Liver (tissue), 9 donors: Measurements from ENCODE around the gene ZNF285. TPM values are rescaled to one million over a fixed set of nuclear protein-coding genes. Genes with fewer than 3 reads are reported as not detected.

Experiments used
- DNase-seq: peaks from one replicate; pipeline ENCODE4 v3.0.0-alpha.2; 2017; ENCODE audit warnings: low spot score
- H3K27ac ChIP-seq, 2 donors: one replicate each; pipeline ENCODE4 v1.7.0; 2013; ENCODE audit warnings: inconsistent platforms in 2 of 2, low read length in 2 of 2, control low read depth in 1 of 2, low read depth in 1 of 2, mild to moderate bottlenecking in 1 of 2
- H3K27me3 ChIP-seq, 4 donors: one replicate each; pipeline versions ENCODE4 v1.6.1 to v1.7.0; 2013; ENCODE audit warnings: low read length in 3 of 4, inconsistent platforms in 1 of 4, mild to moderate bottlenecking in 1 of 4, moderate library complexity in 1 of 4; ENCODE audit not compliant: control insufficient read depth in 4 of 4, insufficient read depth in 4 of 4
- H3K36me3 ChIP-seq, 4 donors: one replicate each; pipeline versions ENCODE4 v1.6.1 to v1.7.0; 2013; ENCODE audit warnings: low read length in 3 of 4, mild to moderate bottlenecking in 3 of 4, low read depth in 1 of 4, moderate library complexity in 1 of 4; ENCODE audit not compliant: control insufficient read depth in 4 of 4, insufficient read depth in 3 of 4
- H3K4me1 ChIP-seq, 4 donors: one replicate each; pipeline versions ENCODE4 v1.6.1 to v1.7.0; 2013; ENCODE audit warnings: low read length in 3 of 4, mild to moderate bottlenecking in 3 of 4, moderate library complexity in 1 of 4; ENCODE audit not compliant: control insufficient read depth in 4 of 4, insufficient read depth in 4 of 4
- H3K4me3 ChIP-seq, 3 donors: one replicate each; pipeline versions ENCODE4 v1.6.1 to v1.7.0; 2013; ENCODE audit warnings: low read length in 3 of 3, control low read depth in 1 of 3, low read depth in 1 of 3, mild to moderate bottlenecking in 1 of 3
- H3K9ac ChIP-seq, 2 donors: one replicate each; pipeline ENCODE4 v1.7.0; 2013; ENCODE audit warnings: low read length in 2 of 2, mild to moderate bottlenecking in 2 of 2, moderate library complexity in 2 of 2, control low read depth in 1 of 2, low read depth in 1 of 2
- H3K9me3 ChIP-seq, 4 donors: one replicate each; pipeline versions ENCODE4 v1.6.1 to v1.7.0; 2013; ENCODE audit warnings: low read length in 3 of 4; ENCODE audit not compliant: control insufficient read depth in 4 of 4
- EGR1 ChIP-seq, 2 donors: IDR thresholded peaks; 2 replicates each; pipeline ENCODE4 v1.6.1; 2016 to 2018; ENCODE audit warnings: antibody characterized with exemption in 2 of 2, low read depth in 2 of 2
- FOXA1 ChIP-seq: IDR thresholded peaks from 2 replicates; pipeline ENCODE4 v1.6.1; 2016; ENCODE audit warnings: antibody characterized with exemption
- FOXA2 ChIP-seq: IDR thresholded peaks from 2 replicates; pipeline ENCODE4 v1.6.1; 2016; ENCODE audit warnings: antibody characterized with exemption
- GABPA ChIP-seq, 2 donors: IDR thresholded peaks in 1 of 2; conservative IDR thresholded peaks in 1 of 2; 2 replicates each; pipeline ENCODE4 v1.6.1; 2016; ENCODE audit warnings: antibody characterized with exemption in 2 of 2, mild to moderate bottlenecking in 1 of 2, moderate library complexity in 1 of 2
- HNF4A ChIP-seq, 2 donors: conservative IDR thresholded peaks; 2 replicates each; pipeline ENCODE4 v1.6.1; 2016; ENCODE audit warnings: antibody characterized with exemption in 2 of 2, mild to moderate bottlenecking in 2 of 2
- HNF4G ChIP-seq: IDR thresholded peaks from 2 replicates; pipeline ENCODE4 v1.6.1; 2016; ENCODE audit warnings: antibody characterized with exemption
- JUND ChIP-seq, 2 donors: IDR thresholded peaks; 2 replicates each; pipeline ENCODE4 v1.6.1; 2016; ENCODE audit warnings: antibody characterized with exemption in 2 of 2
- NR2F2 ChIP-seq: IDR thresholded peaks from 2 replicates; pipeline ENCODE4 v1.6.1; 2016; ENCODE audit warnings: antibody characterized with exemption
- RAD21 ChIP-seq, 2 donors: IDR thresholded peaks; 2 replicates each; pipeline ENCODE4 v1.6.1; 2016; ENCODE audit warnings: antibody characterized with exemption in 2 of 2, mild to moderate bottlenecking in 2 of 2
- RXRA ChIP-seq, 2 donors: IDR thresholded peaks; 2 replicates each; pipeline ENCODE4 v1.6.1; 2017 to 2018; ENCODE audit warnings: antibody characterized with exemption in 2 of 2, mild to moderate bottlenecking in 1 of 2
- SP1 ChIP-seq: IDR thresholded peaks from 2 replicates; pipeline ENCODE4 v1.6.1; 2018; ENCODE audit warnings: antibody characterized with exemption, mild to moderate bottlenecking
- TAF1 ChIP-seq: conservative IDR thresholded peaks from 2 replicates; pipeline ENCODE4 v1.6.1; 2016; ENCODE audit warnings: antibody characterized with exemption, mild to moderate bottlenecking
- YY1 ChIP-seq: IDR thresholded peaks from 2 replicates; pipeline ENCODE4 v1.6.1; 2016; ENCODE audit warnings: antibody characterized with exemption, mild to moderate bottlenecking
- WGBS: extraction: QIAGEN DNeasy Blood & Tissue Kit; methylation state at CpG from one replicate; pipeline ENCODE4 v1.1.7; 2013; 5-methylcytosine and 5-hydroxymethylcytosine counted together
- polyA plus RNA-seq, 2 donors: library from polyadenylated mRNA; stranded (reverse) in 1 of 2; unstranded in 1 of 2; fragments of 200-250 nt in 1 of 2; fragments of >200 nt in 1 of 2; fragmentation: Nextera tagmentation in 1 of 2; extraction: Ambion mirVana in 1 of 2; gene quantifications; one replicate each; pipeline versions ENCODE4 v1.2.1 to v1.2.3, GENCODE V29; 2013 to 2015
- total RNA-seq, 2 donors: library from RNA; depleted of rRNA; stranded (reverse); fragments of >200 nt; gene quantifications; one replicate each; pipeline ENCODE4 v1.2.3, GENCODE V29; 2014
- TF ChIP-seq, protein P1 (sequence below): IDR thresholded peaks from 2 replicates; pipeline ENCODE4 v1.6.1; 2016; ENCODE audit warnings: antibody characterized with exemption
- TF ChIP-seq, protein P2 (sequence below): fragments of 150-350 bp; IDR thresholded peaks from 2 replicates; pipeline ENCODE4 v1.5.1; 2017; ENCODE audit warnings: improper control_type of control experiment, low read depth, low read length; ENCODE audit not compliant: missing input control
- TF ChIP-seq, protein P3 (sequence below): IDR thresholded peaks from 2 replicates; pipeline ENCODE4 v1.6.1; 2016; ENCODE audit warnings: antibody characterized with exemption
- TF ChIP-seq, protein P4 (sequence below): IDR thresholded peaks from 2 replicates; pipeline ENCODE4 v1.6.1; 2016; ENCODE audit warnings: antibody characterized with exemption
- TF ChIP-seq, protein P5 (sequence below): IDR thresholded peaks from 2 replicates; pipeline ENCODE4 v1.6.1; 2016; ENCODE audit warnings: antibody characterized with exemption, mild to moderate bottlenecking
- donor health status: healthy.
- donor health status: healthy.
- donor health status: healthy.
- donor health status: healthy.
- donor health status: healthy.

ZNF285 gene
- total and polyA plus RNA-seq, 4 donors, result 0.23 to 1.4 (median 0.49) TPM

DNA sequence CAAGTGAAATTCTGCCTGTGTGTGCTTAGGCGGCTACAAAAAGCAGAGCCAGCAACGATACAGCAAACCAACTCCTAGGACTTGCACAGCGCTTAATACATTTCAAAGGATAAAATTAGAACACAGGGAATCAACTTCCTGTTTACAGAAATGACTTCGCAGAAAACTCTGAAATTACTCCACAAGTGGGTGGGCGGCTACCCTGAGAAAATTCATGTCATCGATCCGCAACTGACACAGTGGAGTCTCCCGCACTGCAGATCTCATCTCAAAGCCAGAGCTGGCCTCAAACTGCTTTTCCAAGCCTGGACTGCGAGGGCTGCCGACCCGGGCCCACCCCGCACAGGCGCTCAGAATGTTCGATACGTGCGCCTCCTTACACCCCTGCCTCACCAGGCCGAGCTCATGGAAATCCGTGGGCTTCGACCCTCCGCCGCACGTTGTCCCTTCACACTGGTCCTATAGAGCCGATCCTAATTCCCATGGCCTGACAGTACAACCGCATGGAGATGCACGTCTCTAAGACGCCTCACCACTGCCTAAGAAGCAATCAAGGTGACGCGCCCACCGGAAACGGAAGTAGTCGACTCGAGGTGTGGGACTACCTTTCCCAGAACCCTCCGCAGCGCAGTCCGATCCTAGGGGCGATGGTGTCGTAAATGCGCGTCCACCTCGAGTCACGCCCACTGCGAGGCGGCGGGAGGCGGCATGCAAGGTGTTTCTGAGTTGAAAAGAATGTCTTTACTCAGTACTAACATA is 46.7 kb upstream of the ZNF285 start, which contains the start of gene ZNF229:
Gene ZNF229, minus strand, starts transcription at position 557 of the 759 bp plus-strand sequence. CDS start 5,625 bp downstream, outside the sequence.
- Histone ChIP-seq H3K27me3 (no peaks in the 10 kb centered on the region), H3K4me1 (no peaks in the 10 kb centered on the region), H3K4me3 (peak within 1 kb of the TSS; percentile 59 to 71 (median 66)), H3K27ac (no peak within 1 kb of the TSS), H3K36me3 (peaks cover 0 to 4% (median 2%) of the 10 kb centered on the region in 4 donors), H3K9ac (no peak within 1 kb of the TSS), H3K9me3 (peaks cover 37 to 79% (median 65%) of the 10 kb centered on the region in 4 donors)
- DNase-seq, result peak; percentile 79
- WGBS, result 4% methylated on average over 45 of the region's 45 CpGs
- TF ChIP-seq, protein P1, sequence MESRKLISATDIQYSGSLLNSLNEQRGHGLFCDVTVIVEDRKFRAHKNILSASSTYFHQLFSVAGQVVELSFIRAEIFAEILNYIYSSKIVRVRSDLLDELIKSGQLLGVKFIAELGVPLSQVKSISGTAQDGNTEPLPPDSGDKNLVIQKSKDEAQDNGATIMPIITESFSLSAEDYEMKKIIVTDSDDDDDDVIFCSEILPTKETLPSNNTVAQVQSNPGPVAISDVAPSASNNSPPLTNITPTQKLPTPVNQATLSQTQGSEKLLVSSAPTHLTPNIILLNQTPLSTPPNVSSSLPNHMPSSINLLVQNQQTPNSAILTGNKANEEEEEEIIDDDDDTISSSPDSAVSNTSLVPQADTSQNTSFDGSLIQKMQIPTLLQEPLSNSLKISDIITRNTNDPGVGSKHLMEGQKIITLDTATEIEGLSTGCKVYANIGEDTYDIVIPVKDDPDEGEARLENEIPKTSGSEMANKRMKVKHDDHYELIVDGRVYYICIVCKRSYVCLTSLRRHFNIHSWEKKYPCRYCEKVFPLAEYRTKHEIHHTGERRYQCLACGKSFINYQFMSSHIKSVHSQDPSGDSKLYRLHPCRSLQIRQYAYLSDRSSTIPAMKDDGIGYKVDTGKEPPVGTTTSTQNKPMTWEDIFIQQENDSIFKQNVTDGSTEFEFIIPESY, result peak; percentile 52
- no peak for TF ChIP-seq JUND (IDR thresholded peaks at IDR 0.05)
- TF ChIP-seq RXRA (IDR thresholded peaks at IDR 0.05), result peak in 1 of 2 donors; percentile 17
- TF ChIP-seq, protein P2, sequence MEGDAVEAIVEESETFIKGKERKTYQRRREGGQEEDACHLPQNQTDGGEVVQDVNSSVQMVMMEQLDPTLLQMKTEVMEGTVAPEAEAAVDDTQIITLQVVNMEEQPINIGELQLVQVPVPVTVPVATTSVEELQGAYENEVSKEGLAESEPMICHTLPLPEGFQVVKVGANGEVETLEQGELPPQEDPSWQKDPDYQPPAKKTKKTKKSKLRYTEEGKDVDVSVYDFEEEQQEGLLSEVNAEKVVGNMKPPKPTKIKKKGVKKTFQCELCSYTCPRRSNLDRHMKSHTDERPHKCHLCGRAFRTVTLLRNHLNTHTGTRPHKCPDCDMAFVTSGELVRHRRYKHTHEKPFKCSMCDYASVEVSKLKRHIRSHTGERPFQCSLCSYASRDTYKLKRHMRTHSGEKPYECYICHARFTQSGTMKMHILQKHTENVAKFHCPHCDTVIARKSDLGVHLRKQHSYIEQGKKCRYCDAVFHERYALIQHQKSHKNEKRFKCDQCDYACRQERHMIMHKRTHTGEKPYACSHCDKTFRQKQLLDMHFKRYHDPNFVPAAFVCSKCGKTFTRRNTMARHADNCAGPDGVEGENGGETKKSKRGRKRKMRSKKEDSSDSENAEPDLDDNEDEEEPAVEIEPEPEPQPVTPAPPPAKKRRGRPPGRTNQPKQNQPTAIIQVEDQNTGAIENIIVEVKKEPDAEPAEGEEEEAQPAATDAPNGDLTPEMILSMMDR, result no peak
- no peak for TF ChIP-seq TAF1
- no peak for TF ChIP-seq FOXA2
- TF ChIP-seq, protein P3, sequence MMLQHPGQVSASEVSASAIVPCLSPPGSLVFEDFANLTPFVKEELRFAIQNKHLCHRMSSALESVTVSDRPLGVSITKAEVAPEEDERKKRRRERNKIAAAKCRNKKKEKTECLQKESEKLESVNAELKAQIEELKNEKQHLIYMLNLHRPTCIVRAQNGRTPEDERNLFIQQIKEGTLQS, result no peak
- no peak for TF ChIP-seq NR2F2
- TF ChIP-seq HNF4A (conservative IDR thresholded peaks at IDR 0.05), result no peak
- no peak for TF ChIP-seq RAD21 (IDR thresholded peaks at IDR 0.05)
- no peak for TF ChIP-seq EGR1 (IDR thresholded peaks at IDR 0.05; ENCODE audit: low read depth in 2 of 2)
- TF ChIP-seq, protein P4, sequence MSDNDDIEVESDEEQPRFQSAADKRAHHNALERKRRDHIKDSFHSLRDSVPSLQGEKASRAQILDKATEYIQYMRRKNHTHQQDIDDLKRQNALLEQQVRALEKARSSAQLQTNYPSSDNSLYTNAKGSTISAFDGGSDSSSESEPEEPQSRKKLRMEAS, result peak; percentile 72
- TF ChIP-seq SP1, result no peak
- TF ChIP-seq GABPA (IDR thresholded peaks at IDR 0.05 in 1 of 2, conservative IDR thresholded peaks at IDR 0.05 in 1 of 2), result peak; percentile 87 to 98
- TF ChIP-seq YY1, result peak; percentile 79
- TF ChIP-seq FOXA1, result no peak
- TF ChIP-seq HNF4G, result no peak
- TF ChIP-seq, protein P5, sequence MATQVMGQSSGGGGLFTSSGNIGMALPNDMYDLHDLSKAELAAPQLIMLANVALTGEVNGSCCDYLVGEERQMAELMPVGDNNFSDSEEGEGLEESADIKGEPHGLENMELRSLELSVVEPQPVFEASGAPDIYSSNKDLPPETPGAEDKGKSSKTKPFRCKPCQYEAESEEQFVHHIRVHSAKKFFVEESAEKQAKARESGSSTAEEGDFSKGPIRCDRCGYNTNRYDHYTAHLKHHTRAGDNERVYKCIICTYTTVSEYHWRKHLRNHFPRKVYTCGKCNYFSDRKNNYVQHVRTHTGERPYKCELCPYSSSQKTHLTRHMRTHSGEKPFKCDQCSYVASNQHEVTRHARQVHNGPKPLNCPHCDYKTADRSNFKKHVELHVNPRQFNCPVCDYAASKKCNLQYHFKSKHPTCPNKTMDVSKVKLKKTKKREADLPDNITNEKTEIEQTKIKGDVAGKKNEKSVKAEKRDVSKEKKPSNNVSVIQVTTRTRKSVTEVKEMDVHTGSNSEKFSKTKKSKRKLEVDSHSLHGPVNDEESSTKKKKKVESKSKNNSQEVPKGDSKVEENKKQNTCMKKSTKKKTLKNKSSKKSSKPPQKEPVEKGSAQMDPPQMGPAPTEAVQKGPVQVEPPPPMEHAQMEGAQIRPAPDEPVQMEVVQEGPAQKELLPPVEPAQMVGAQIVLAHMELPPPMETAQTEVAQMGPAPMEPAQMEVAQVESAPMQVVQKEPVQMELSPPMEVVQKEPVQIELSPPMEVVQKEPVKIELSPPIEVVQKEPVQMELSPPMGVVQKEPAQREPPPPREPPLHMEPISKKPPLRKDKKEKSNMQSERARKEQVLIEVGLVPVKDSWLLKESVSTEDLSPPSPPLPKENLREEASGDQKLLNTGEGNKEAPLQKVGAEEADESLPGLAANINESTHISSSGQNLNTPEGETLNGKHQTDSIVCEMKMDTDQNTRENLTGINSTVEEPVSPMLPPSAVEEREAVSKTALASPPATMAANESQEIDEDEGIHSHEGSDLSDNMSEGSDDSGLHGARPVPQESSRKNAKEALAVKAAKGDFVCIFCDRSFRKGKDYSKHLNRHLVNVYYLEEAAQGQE, result no peak
